Pulmonary artery endothelial cell (primary cell): ENCODE measurements around the gene UTF1. TPM values are rescaled to one million over a fixed set of nuclear protein-coding genes. Genes with fewer than 3 reads are reported as not detected.

Experiments used
- DNase-seq: peaks from one replicate; pipeline ENCODE4 v3.0.0-alpha.2; 2011; ENCODE audit warnings: low read depth, low spot score
- total RNA-seq: library from RNA; depleted of rRNA; stranded (reverse); fragments of >200 nt; gene quantifications from 2 replicates; pipeline ENCODE4 v1.2.3, GENCODE V29; 2014

UTF1 gene
- total RNA-seq, result not detected in 2 replicates

GRCh38 chr10:133230044-133230361, at the start of gene UTF1:
TSS of gene UTF1 (plus strand) at chr10:133230217. CDS start at chr10:133230289, 72 bp downstream.
- no peak for DNase-seq

GRCh38 chr10:133180965-133181639, 48.9 kb upstream of the UTF1 start:
- no peak for DNase-seq

GRCh38 chr10:133182190-133182589, 47.8 kb upstream of the UTF1 start:
- DNase-seq, result no peak

GRCh38 chr10:133182791-133183645, 47.0 kb upstream of the UTF1 start:
- no peak for DNase-seq

- no peak for DNase-seq
These were observed 46.2 kb upstream of the UTF1 start for GRCh38 chr10:133183646-133184378.

- no peak for DNase-seq
These were observed 45.3 kb upstream of the UTF1 start for GRCh38 chr10:133184591-133185244.

- no peak for DNase-seq
These were observed 44.6 kb upstream of the UTF1 start for GRCh38 chr10:133185421-133185820.

- no peak for DNase-seq
These were observed 44.1 kb upstream of the UTF1 start for GRCh38 chr10:133185916-133186315.

- DNase-seq, result no peak
These were observed 43.5 kb upstream of the UTF1 start for GRCh38 chr10:133186416-133187090.

- DNase-seq, result no peak
These were observed 42.7 kb upstream of the UTF1 start for GRCh38 chr10:133187091-133187905.

GRCh38 chr10:133187906-133188681, 41.9 kb upstream of the UTF1 start:
- no peak for DNase-seq

- no peak for DNase-seq
These were observed 40.8 kb upstream of the UTF1 start for GRCh38 chr10:133189256-133189655.

GRCh38 chr10:133189726-133190125, 40.3 kb upstream of the UTF1 start:
- no peak for DNase-seq

GRCh38 chr10:133190225-133190624, 39.8 kb upstream of the UTF1 start:
- DNase-seq, result no peak

GRCh38 chr10:133191651-133192050, 38.4 kb upstream of the UTF1 start:
- no peak for DNase-seq

- DNase-seq, result no peak
These were observed 35.9 kb upstream of the UTF1 start for GRCh38 chr10:133194151-133194550.

GRCh38 chr10:133195096-133195495, 34.9 kb upstream of the UTF1 start:
- DNase-seq, result no peak

- no peak for DNase-seq
These were observed 34.4 kb upstream of the UTF1 start for GRCh38 chr10:133195611-133196010.

GRCh38 chr10:133196221-133196915, 33.6 kb upstream of the UTF1 start:
- DNase-seq, result no peak
